A549 treated with RU486 at 1 μM for 4 hours (cell line): ENCODE results near the gene OR4K14. TPM values are rescaled to one million over a fixed set of nuclear protein-coding genes. Genes with fewer than 3 reads are reported as not detected.

ENCODE experiments used
- total RNA-seq: library from RNA; stranded (reverse); fragments of 200-300 nt; extraction: Qiagen RNA extraction; gene quantifications from 5 replicates; pipeline ENCODE4 v1.2.3, GENCODE V29; 2022; ENCODE audit warnings: low read depth

The OR4K14 gene, protein sequence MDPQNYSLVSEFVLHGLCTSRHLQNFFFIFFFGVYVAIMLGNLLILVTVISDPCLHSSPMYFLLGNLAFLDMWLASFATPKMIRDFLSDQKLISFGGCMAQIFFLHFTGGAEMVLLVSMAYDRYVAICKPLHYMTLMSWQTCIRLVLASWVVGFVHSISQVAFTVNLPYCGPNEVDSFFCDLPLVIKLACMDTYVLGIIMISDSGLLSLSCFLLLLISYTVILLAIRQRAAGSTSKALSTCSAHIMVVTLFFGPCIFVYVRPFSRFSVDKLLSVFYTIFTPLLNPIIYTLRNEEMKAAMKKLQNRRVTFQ
- not detected in 5 replicates for total RNA-seq

DNA sequence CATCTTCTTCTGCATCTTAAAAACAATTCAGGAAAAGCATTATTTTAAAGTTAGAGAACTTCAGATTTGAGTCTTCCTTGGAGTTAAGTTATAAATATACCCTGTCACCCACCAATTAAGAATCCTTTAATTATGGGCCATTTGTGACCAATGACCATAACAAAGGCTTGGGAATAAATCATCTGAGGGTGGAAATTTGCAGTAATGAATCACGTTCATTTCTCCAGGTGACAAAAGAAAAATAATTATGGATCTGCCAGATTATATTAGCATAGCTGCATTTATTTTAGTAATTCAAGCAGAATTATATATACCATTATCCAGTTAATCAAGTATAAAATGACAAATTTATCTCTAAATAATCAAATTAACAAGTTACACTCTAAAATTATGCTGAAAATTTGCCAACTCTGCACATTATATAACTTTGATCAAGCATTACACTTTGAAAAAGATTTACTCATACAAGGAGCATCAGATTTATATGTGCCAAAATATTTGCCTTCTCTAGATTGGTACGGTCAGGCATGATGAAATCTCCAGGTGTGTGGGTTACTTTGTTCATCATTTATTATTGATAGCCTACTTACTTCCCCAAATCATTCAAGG is at the start of gene OR4K14:
Gene OR4K14, minus strand, starts transcription at position 51 of the 609 bp plus-strand sequence. CDS start 4,114 bp downstream, outside the sequence.

DNA sequence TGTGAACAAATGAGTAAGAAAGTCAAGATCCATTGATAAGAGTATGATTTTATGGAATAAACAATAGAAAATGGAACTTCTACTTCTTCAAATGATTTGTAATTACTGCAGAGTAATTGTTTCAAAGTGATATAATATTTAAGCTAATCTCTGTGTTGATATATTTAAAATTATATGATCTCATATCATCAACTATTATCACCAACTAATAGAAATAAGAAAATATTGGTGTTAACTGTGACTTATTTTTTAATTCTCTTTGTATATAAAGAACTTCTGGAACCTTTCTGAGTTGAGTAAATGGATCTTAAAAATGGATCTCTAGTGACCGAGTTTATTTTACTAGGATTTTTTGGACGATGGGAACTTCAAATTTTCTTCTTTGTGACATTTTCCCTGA is 40.6 kb upstream of the OR4K14 start, which contains the start of gene OR4L1:
Gene OR4L1, plus strand, starts transcription at position 301 of the 400 bp plus-strand sequence. Its CDS starts 0 bp downstream, at position 301.

DNA sequence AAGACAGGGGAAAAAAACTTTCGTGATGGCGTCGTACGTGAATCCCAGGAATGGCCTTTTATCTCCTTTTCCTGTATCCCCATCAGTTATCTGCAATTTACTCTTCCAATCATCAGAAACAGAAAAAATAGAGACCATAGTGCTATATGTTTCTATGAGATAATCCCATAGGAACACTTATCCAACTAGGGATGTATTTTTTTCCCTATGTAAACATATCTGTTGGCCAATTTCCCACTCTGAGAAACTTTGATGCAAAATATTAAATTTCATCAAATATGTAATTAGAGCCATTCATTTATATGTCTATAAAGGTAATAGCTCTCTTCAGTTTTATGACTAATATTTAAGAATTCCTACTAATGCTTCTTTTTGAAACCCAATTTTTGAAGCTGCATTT is 16.8 kb upstream of the OR4K14 start, which contains the start of gene OR4K13:
Gene OR4K13, minus strand, starts transcription at position 101 of the 400 bp plus-strand sequence. CDS start 1,280 bp downstream, outside the sequence.

DNA sequence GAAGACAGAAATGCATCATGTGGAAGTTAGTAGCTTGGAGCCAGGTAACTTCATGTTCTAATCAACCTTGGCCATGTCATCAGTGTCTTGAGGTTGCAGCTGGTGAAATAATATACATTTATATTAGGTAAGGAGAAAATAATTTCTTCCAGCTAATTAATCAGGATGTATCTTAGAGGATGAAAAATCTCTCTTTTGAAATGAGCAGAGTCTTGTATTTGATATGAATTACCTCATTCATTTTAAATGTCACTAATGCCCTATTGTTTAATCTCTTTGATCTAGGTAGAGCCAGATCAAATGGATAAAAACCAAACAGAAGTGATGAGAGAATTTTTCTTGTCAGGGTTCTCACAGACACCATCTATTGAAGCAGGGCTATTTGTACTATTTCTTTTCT is 17.2 kb downstream of the OR4K14 start, which contains the start of gene OR4Q2:
Gene OR4Q2, plus strand, starts transcription at position 301 of the 400 bp plus-strand sequence.

DNA sequence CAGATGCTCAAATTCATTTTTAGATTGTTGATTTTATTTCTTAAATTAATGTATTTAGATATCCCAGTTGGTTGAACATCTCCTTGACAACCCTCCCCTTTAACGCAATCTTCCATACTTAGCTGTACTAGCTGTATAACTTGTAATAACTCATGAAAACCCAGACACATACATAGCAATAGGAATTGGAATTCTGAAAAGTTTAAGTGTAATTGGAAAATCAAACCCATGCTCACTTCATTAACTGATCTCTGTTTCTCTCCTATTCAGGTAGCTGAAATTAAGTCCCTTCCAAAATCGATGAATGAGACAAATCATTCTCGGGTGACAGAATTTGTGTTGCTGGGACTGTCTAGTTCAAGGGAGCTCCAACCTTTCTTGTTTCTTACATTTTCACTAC is 43.8 kb downstream of the OR4K14 start, which contains the start of gene OR4K15:
Gene OR4K15, plus strand, starts transcription at position 301 of the 400 bp plus-strand sequence. Its CDS starts 0 bp downstream, at position 301.

Other genes starting within 250 kb of the OR4K14 start
- not detected in 5 replicates for gene OR4M1, start 245.8 kb downstream of the OR4K14 start, total RNA-seq
- not detected in 5 replicates for gene OR4N2, start 215.5 kb downstream of the OR4K14 start, total RNA-seq
- gene OR4K2, start 144.2 kb downstream of the OR4K14 start, total RNA-seq: not detected in 5 replicates
- not detected in 5 replicates for gene OR4K5, start 98.7 kb downstream of the OR4K14 start, total RNA-seq
- not detected in 5 replicates for gene OR4K1, start 88.4 kb downstream of the OR4K14 start, total RNA-seq
- gene OR4K15, start 43.7 kb downstream of the OR4K14 start, total RNA-seq: not detected in 5 replicates
- gene OR4Q2, start 17.1 kb downstream of the OR4K14 start, total RNA-seq: not detected in 5 replicates
- not detected in 5 replicates for gene OR4K13, start 16.7 kb upstream of the OR4K14 start, total RNA-seq
- gene OR4L1, start 40.7 kb upstream of the OR4K14 start, total RNA-seq: not detected in 5 replicates
- gene OR4K17, start 91.4 kb upstream of the OR4K14 start, total RNA-seq: not detected in 5 replicates
- not detected in 5 replicates for gene OR4N5, start 119.5 kb upstream of the OR4K14 start, total RNA-seq
- not detected in 5 replicates for gene OR11G2, start 171.6 kb upstream of the OR4K14 start, total RNA-seq
- gene OR11H6, start 204.4 kb upstream of the OR4K14 start, total RNA-seq: not detected in 5 replicates
- gene OR11H7, start 209.7 kb upstream of the OR4K14 start, total RNA-seq: not detected in 5 replicates
- gene OR11H4, start 220.0 kb upstream of the OR4K14 start, total RNA-seq: not detected in 5 replicates